AG04449 (cell line): ENCODE data around the gene CAMK2A.

ENCODE experiments used
- CTCF ChIA-PET: fragments of 350-600 bp; formaldehyde crosslinking; extraction: SDS; loops from one replicate; lab custom pipeline; 2021; ENCODE audit warnings: antibody characterized with exemption; lab: Yijun Ruan, JAX
- POLR2A ChIA-PET: fragments of 400-600, 350-600 bp; formaldehyde crosslinking; extraction: SDS; loops from one replicate; lab custom pipeline; 2020; ENCODE audit warnings: antibody characterized with exemption, inconsistent platforms; lab: Yijun Ruan, JAX
- DNase-seq: peaks from one replicate; pipeline ENCODE4 v3.0.0-alpha.2; 2010; ENCODE audit warnings: low read depth, low spot score
- H3K4me3 ChIP-seq: 2 replicates; pipeline ENCODE4 v1.5.1; 2011; ENCODE audit warnings: low read depth, mild to moderate bottlenecking, control low read depth, low read length
- TF ChIP-seq, protein P1 (sequence below): IDR thresholded peaks from one replicate; pipeline ENCODE4 v1.5.1; 2011; ENCODE audit warnings: mild to moderate bottlenecking, moderate library complexity, low read length, control low read depth, inconsistent platforms; ENCODE audit not compliant: insufficient read depth; ENCODE audit errors: missing control alignments

CAMK2A gene

GRCh38 chr5:150188146-150188842 is 101.3 kb downstream of the CAMK2A start:
- TF ChIP-seq, protein P1, sequence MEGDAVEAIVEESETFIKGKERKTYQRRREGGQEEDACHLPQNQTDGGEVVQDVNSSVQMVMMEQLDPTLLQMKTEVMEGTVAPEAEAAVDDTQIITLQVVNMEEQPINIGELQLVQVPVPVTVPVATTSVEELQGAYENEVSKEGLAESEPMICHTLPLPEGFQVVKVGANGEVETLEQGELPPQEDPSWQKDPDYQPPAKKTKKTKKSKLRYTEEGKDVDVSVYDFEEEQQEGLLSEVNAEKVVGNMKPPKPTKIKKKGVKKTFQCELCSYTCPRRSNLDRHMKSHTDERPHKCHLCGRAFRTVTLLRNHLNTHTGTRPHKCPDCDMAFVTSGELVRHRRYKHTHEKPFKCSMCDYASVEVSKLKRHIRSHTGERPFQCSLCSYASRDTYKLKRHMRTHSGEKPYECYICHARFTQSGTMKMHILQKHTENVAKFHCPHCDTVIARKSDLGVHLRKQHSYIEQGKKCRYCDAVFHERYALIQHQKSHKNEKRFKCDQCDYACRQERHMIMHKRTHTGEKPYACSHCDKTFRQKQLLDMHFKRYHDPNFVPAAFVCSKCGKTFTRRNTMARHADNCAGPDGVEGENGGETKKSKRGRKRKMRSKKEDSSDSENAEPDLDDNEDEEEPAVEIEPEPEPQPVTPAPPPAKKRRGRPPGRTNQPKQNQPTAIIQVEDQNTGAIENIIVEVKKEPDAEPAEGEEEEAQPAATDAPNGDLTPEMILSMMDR: no peak
- ChIA-PET POLR2A (no interaction called here), CTCF (interaction anchor here (0.8 to 4.5 kb wide), 2 partner anchors 12 to 26 kb away, joined by 3 to 23 read pairs; no protein-coding TSS in a partner anchor)
- no peak overlapping the region for H3K4me3 ChIP-seq
- no peak for DNase-seq

GRCh38 chr5:150186897-150187296 is 102.7 kb downstream of the CAMK2A start:
- CTCF ChIA-PET: interaction anchor here (1.6 to 4.5 kb wide), 3 partner anchors 11 to 33 kb away, joined by 4 to 23 read pairs (median 4); no protein-coding TSS in a partner anchor

DNA sequence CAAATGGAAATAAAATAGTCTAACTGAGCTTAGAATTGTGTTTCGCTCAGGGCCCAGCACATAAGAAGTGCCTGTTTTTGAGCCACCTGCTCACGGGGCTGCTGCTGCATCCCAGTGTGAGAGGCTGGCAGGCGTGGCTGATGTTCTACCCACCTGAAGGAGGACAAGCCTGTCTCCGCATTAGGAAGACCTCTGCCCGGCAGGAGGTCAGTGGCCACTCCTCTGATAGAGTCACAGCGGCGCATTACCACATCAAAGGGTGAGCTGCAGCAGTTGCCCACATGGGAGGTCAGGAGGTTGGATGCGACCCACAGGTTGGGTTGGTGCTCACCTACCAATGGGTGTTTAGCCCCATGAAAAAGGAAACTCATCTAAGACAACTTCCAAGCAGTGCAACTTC is 103.4 kb downstream of the CAMK2A start:
- CTCF ChIA-PET: interaction anchor here (1.6 to 4.5 kb wide), 3 partner anchors 10 to 34 kb away, joined by 4 to 23 read pairs (median 4); no protein-coding TSS in a partner anchor
- POLR2A ChIA-PET: no interaction called here

More at GRCh38 chr5:150186897-150187296, 102.7 kb downstream of the CAMK2A start:
- no peak overlapping the region for H3K4me3 ChIP-seq
- DNase-seq: no peak
- POLR2A ChIA-PET: no interaction called here
- TF ChIP-seq, protein P1: no peak

GRCh38 chr5:150184990-150185912 is 104.3 kb downstream of the CAMK2A start:
- H3K4me3 ChIP-seq: no peak overlapping the region
- TF ChIP-seq, protein P1: no peak
- no peak for DNase-seq
- CTCF ChIA-PET: interaction anchor here (1.6 to 4.5 kb wide), 3 partner anchors 9 to 34 kb away, joined by 4 to 23 read pairs (median 4); no protein-coding TSS in a partner anchor
- POLR2A ChIA-PET: no interaction called here

More for the DNA sequence above, 103.4 kb downstream of the CAMK2A start:
- DNase-seq: no peak
- TF ChIP-seq, protein P1: no peak
- no peak overlapping the region for H3K4me3 ChIP-seq

GRCh38 chr5:150184006-150184405 is 105.6 kb downstream of the CAMK2A start:
- DNase-seq: no peak
- TF ChIP-seq, protein P1: no peak
- no peak overlapping the region for H3K4me3 ChIP-seq
- ChIA-PET CTCF (interaction anchor here (1.0 to 1.6 kb wide), 4 partner anchors 8 to 19 kb away, joined by 3 to 6 read pairs (median 4); no protein-coding TSS in a partner anchor), POLR2A (no interaction called here)
